ENCODE data around the gene KLF6.

- TF ChIP-seq CTCF (conservative IDR thresholded peaks at IDR 0.05; ENCODE audit: low read depth in 2 of 2), result no peak
- TF ChIP-seq REST (IDR thresholded peaks at IDR 0.05; ENCODE audit: unreplicated experiment), result no peak
- TF ChIP-seq EZH2phosphoT487 (IDR thresholded peaks at IDR 0.05; ENCODE audit: unreplicated experiment), result no peak
- no peak for TF ChIP-seq NANOG (IDR thresholded peaks at IDR 0.05; ENCODE audit: borderline replicate concordance)
- no peak for TF ChIP-seq EZH2 (IDR thresholded peaks at IDR 0.05; ENCODE audit: low read depth, unreplicated experiment)
- TF ChIP-seq POLR2AphosphoS5 (IDR thresholded peaks at IDR 0.05; ENCODE audit: low read depth), result no peak
- TF ChIP-seq CREB1 (CRISPR knock-in tag; IDR thresholded peaks at IDR 0.05; ENCODE audit: low read depth), result no peak
Observed at GRCh38 chr10:3747984-3748383, 37.0 kb downstream of the KLF6 start.
